Muscle of leg (tissue), 11 donors: ENCODE results near the gene NEU4. TPM values are rescaled to one million over a fixed set of nuclear protein-coding genes. Genes with fewer than 3 reads are reported as not detected.

Experiments
- DNase-seq: peaks from one replicate; pipeline ENCODE4 v3.0.0; 2013
- H3K27ac ChIP-seq: one replicate; pipeline ENCODE4 v1.5.1; 2013; ENCODE audit warnings: mild to moderate bottlenecking, low read length, control low read depth
- H3K27me3 ChIP-seq: one replicate; pipeline ENCODE4 v1.6.1; 2013; ENCODE audit warnings: low read length; ENCODE audit not compliant: control insufficient read depth, insufficient read depth
- H3K36me3 ChIP-seq: one replicate; pipeline ENCODE4 v1.6.1; 2013; ENCODE audit warnings: low read length; ENCODE audit not compliant: control insufficient read depth, insufficient read depth
- H3K4me1 ChIP-seq: one replicate; pipeline ENCODE4 v1.6.1; 2013; ENCODE audit warnings: low read length; ENCODE audit not compliant: control insufficient read depth, insufficient read depth
- H3K4me3 ChIP-seq: one replicate; pipeline ENCODE4 v1.5.1; 2013; ENCODE audit warnings: low read length, control low read depth
- H3K9me3 ChIP-seq: replicated peaks from 2 replicates; pipeline ENCODE4 v1.6.1; 2013; ENCODE audit warnings: low read depth, low read length; ENCODE audit not compliant: control insufficient read depth
- WGBS: methylation state at CpG from one replicate; pipeline ENCODE4 v1.1.5; 2013; ENCODE audit warnings: missing lambda C conversion rate; ENCODE audit not compliant: insufficient coverage; 5-methylcytosine and 5-hydroxymethylcytosine counted together
- polyA plus RNA-seq, 8 donors: library from polyadenylated mRNA; unstranded; fragments of 120-200 nt; gene quantifications; one replicate each; pipeline versions ENCODE4 v1.2.1 to v1.2.3, GENCODE V29; 2013; ENCODE audit warnings: inconsistent platforms in 1 of 8, low replicate concordance in 1 of 8; ENCODE audit not compliant: insufficient read length in 8 of 8, insufficient read depth in 1 of 8
- total RNA-seq: library from RNA; stranded (reverse); fragments of 120-200 nt; gene quantifications from one replicate; pipeline ENCODE4 v1.2.4, GENCODE V29; 2013

Gene NEU4
- total and polyA plus RNA-seq, 9 donors, result 4.6 to 10.1 (median 6.7) TPM

DNA sequence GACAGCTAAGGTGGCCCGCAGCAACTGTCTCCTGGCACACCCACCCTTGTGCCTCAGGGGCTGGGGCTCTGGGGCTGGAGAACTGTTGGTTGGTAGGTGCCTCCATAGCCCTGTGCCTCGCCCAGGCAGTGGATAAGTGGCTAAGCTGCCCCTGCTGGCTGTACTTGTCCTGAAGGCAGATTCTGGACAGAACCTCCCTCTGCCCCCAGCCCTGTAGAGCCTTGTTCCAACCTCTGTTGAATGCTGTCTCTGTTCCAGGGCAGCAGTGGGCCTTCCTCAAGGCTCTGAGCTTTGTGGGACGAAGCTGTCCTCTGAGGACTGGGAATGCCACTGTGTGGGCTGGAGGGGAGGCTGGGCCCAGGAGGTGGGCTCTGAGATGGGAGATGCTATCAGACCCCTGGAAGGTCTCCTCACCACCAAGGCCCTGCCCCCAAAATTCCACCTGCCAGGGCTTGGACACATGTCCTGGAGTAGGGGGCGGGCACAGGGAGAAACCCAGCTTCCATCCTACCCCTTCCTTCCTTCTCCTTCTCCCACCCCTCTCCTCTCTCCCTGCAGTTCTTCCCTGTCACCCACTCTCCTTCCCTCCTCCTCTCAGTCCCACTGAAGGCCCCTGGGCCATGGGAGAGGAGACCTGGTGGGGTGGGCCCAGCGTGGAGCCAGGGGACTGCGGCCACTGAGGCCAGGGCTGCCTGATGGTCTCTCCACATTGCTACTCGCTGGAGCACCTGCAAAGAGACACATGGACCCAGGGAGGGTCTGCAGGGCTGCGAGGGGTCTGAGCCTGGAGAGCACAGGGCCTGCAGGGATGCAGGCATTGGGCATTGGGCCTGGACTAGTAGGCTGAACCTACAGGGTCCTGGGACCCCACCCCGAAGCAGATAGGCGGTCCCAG is 51.4 kb downstream of the NEU4 start:
- H3K27ac ChIP-seq, result peak overlapping the region; percentile 84
- WGBS, result 81% methylated on average over 3 of the region's 10 CpGs

DNA sequence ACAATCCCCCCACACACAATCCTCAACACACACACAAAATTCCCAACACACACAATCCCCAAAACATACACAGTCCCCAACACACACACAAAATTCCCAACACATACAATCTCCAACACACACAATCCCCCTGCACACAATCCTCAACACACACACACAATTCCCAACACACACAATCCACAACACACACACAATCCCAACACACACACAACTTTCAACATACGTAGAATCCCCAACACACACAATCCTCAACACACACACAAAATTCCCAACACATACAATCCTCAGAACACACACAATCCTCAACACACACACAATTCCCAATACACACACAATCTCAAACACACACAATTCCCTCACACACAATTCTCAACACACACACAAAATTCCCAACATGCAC is 52.3 kb downstream of the NEU4 start:
- no peaks in the 10 kb centered on the region for H3K9me3 ChIP-seq
- 79% methylated on average over 1 of the region's 1 CpG for WGBS
- H3K27me3 ChIP-seq, result peaks cover 38% of the 10 kb centered on the region
- peaks cover 29% of the 10 kb centered on the region for H3K4me1 ChIP-seq
- no peak for DNase-seq
- H3K27ac ChIP-seq, result no peak overlapping the region
- H3K36me3 ChIP-seq, result no peaks in the 10 kb centered on the region
- H3K4me3 ChIP-seq, result no peak overlapping the region

More for the DNA sequence above, 51.4 kb downstream of the NEU4 start:
- no peak overlapping the region for H3K4me3 ChIP-seq
- H3K9me3 ChIP-seq, result no peaks in the 10 kb centered on the region
- peaks cover 29% of the 10 kb centered on the region for H3K4me1 ChIP-seq
- no peaks in the 10 kb centered on the region for H3K36me3 ChIP-seq
- peaks cover 31% of the 10 kb centered on the region for H3K27me3 ChIP-seq
- no peak for DNase-seq

GRCh38 chr2:241862093-241862492 is 53.1 kb downstream of the NEU4 start:
- Histone ChIP-seq H3K9me3 (no peaks in the 10 kb centered on the region), H3K27ac (no peak overlapping the region), H3K4me3 (no peak overlapping the region), H3K27me3 (peaks cover 46% of the 10 kb centered on the region), H3K36me3 (no peaks in the 10 kb centered on the region), H3K4me1 (peaks cover 32% of the 10 kb centered on the region)
- DNase-seq, result no peak
- WGBS, result 76% methylated on average over 3 of the region's 8 CpGs

GRCh38 chr2:241862775-241863535 is 54.0 kb downstream of the NEU4 start:
- 71% methylated on average over 15 of the region's 22 CpGs for WGBS
- no peak overlapping the region for H3K4me3 ChIP-seq
- DNase-seq, result no peak

GRCh38 chr2:241863536-241863954 is 54.6 kb downstream of the NEU4 start:
- no peaks in the 10 kb centered on the region for H3K36me3 ChIP-seq
- peaks cover 36% of the 10 kb centered on the region for H3K4me1 ChIP-seq
- 21% methylated on average over 18 of the region's 29 CpGs for WGBS
- H3K4me3 ChIP-seq, result no peak overlapping the region
- DNase-seq, result peak; percentile 82
- no peak overlapping the region for H3K27ac ChIP-seq
- H3K27me3 ChIP-seq, result peaks cover 52% of the 10 kb centered on the region
- H3K9me3 ChIP-seq, result no peaks in the 10 kb centered on the region

More at GRCh38 chr2:241862775-241863535, 54.0 kb downstream of the NEU4 start:
- Histone ChIP-seq H3K36me3 (no peaks in the 10 kb centered on the region), H3K27ac (no peak overlapping the region), H3K27me3 (peaks cover 51% of the 10 kb centered on the region), H3K9me3 (no peaks in the 10 kb centered on the region), H3K4me1 (peaks cover 32% of the 10 kb centered on the region)

DNA sequence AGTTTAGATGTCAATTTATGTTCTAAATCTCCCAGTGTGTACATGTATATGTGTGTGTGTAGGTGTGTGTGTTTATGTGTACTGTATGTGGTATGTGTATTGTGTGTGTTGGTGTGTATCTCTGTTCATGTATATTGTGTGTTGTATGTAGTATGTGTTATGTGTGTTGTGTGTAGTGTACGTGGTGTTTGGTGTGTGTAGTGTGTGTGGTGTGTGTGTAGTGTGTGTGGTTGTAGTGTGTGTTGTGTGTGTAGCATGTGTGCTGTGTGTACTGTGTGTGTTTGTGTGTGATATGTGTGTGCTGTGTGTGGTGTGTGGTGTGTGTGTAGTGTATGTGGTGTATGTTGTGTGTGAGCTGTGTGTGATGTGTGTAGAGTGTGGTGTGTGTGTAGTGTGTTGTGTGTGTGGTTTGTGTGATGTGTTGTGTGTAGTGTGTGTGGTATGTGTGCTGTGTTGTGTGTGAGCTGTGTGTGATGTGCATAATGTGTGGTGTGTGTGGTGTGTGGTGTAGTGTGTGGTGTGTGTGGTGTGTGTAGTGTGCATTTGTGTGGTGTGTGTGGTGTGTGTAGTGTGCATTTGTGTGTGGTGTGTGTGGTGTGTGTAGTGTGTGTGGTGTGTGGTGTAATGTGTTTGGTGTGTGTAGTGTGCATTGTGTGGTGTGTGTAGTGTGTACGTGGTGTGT is 55.3 kb downstream of the NEU4 start:
- Histone ChIP-seq H3K27me3 (peaks cover 55% of the 10 kb centered on the region), H3K36me3 (no peaks in the 10 kb centered on the region), H3K9me3 (no peaks in the 10 kb centered on the region), H3K4me3 (no peak overlapping the region), H3K27ac (no peak overlapping the region), H3K4me1 (peaks cover 29% of the 10 kb centered on the region)
- 86% methylated on average over 2 of the region's 2 CpGs for WGBS
- no peak for DNase-seq

GRCh38 chr2:241864850-241865213 is 55.8 kb downstream of the NEU4 start:
- 100% methylated on average over 1 of the region's 5 CpGs for WGBS
- Histone ChIP-seq H3K4me1 (peaks cover 23% of the 10 kb centered on the region), H3K9me3 (no peaks in the 10 kb centered on the region), H3K27ac (no peak overlapping the region), H3K4me3 (no peak overlapping the region), H3K36me3 (no peaks in the 10 kb centered on the region), H3K27me3 (peaks cover 54% of the 10 kb centered on the region)
- no peak for DNase-seq

DNA sequence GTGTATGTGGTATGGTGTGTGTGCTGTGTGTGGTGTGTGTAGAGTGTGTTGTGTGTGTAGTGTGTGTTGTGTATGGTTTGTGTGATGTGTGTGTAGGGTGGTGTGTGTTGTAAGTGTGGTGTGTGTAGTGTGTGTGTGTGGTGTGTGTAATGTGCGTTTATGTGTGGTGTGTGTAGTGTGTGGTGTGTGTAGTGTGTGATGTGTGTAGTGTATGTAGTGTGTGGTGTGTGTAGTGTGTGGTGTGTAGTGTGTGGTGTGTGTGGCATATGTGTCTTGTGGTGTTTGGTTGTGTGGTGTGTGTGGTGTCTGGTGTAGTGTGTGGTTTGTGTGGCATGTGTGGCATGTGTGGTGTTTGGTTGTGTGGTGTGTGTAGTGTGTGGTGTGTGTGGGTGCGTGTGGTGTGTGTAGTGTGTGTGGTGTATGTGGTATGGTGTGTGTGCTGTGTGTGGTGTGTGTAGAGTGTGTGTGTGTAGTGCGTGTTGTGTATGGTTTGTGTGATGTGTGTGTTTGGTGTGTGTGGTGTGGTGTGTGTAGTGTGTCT is 56.5 kb downstream of the NEU4 start:
- no peaks in the 10 kb centered on the region for H3K36me3 ChIP-seq
- H3K27me3 ChIP-seq, result peaks cover 54% of the 10 kb centered on the region
- H3K4me1 ChIP-seq, result peaks cover 20% of the 10 kb centered on the region
- H3K4me3 ChIP-seq, result no peak overlapping the region
- no peak overlapping the region for H3K27ac ChIP-seq
- H3K9me3 ChIP-seq, result no peaks in the 10 kb centered on the region
- DNase-seq, result no peak
- 91% methylated on average over 3 of the region's 3 CpGs for WGBS

DNA sequence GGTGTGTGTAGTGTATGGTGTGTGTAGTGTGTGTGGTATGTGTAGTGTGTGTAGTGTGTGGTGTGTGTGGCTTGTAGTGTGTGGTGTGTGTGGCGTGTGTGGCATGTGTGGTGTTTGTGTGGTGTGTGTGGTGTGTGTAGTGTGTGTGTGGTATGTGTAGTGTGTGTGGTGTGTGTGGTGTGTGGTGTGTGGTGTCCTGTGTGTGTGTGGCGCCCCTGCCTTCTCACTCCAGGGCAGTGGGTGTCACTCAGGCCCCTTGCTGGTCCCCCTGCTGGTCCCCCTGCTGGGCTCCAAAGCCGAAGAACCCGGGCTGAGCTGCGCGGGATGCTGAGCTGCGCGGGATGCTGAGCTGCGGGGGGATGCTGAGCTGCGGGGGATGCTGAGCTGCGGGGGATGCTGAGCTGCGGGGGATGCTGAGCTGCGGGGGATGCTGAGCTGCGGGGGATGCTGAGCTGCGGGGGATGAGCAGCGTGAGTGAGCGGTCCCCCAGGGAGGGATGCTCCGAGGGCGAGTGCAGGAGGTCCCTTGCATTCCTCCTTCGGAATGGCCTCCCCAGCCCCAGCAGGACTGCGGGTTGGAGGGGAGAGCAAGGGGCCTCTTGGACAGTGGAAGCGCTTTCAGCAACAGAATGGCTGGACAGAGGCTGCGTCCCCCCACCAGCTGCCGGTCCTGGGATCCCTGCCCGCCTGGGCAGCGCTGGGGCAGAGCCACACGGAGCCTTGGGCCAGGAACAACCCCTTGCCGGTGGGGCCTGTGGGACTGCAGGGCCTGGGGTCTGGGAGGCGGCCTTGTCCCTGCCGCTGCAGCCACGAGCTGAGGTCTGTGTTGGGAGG is 57.2 kb downstream of the NEU4 start:
- 5% methylated on average over 27 of the region's 31 CpGs for WGBS
- Histone ChIP-seq H3K27ac (no peak overlapping the region), H3K9me3 (no peaks in the 10 kb centered on the region), H3K4me3 (no peak overlapping the region), H3K36me3 (no peaks in the 10 kb centered on the region), H3K4me1 (peaks cover 22% of the 10 kb centered on the region), H3K27me3 (peaks cover 54% of the 10 kb centered on the region)
- peak; percentile 55 for DNase-seq
